IMR-90 (cell line): ENCODE measurements around the gene CDA. TPM values are rescaled to one million over a fixed set of nuclear protein-coding genes. Genes with fewer than 3 reads are reported as not detected.

Experiments
- ATAC-seq: fragments of 200-7000 bp; cut with Tn5 transposase; 2 replicates; pipeline ENCODE4 v1.9.1; 2020; ENCODE audit warnings: low read depth, mild to moderate bottlenecking, moderate library complexity
- BruUV-seq: library from RNA; stranded (reverse); fragments of 400-500 nt; replicated peaks from 2 replicates; lab custom pipeline; 2021; lab: Mats Ljungman, UMichigan
- CTCF ChIA-PET: fragments of 300-600 bp; formaldehyde crosslinking; extraction: SDS; loops from one replicate; lab custom pipeline; 2021; ENCODE audit warnings: antibody characterized with exemption; lab: Yijun Ruan, JAX
- POLR2A ChIA-PET: fragments of 300-600 bp; sonication (Branson Sonifier 250); formaldehyde crosslinking; loops from one replicate; lab custom pipeline; 2022; ENCODE audit warnings: antibody characterized with exemption; ENCODE audit not compliant: unreplicated experiment; lab: Charles Lee
- DNase-seq: peaks from one replicate; pipeline ENCODE4 v3.0.0; 2013
- H2AFZ ChIP-seq: replicated peaks from 2 replicates; pipeline ENCODE3; 2013; ENCODE audit warnings: low read length, mild to moderate bottlenecking; ENCODE audit not compliant: poor library complexity
- H2AK5ac ChIP-seq: 2 replicates; pipeline ENCODE4 v1.6.1; 2013; ENCODE audit warnings: low read depth, low read length, inconsistent platforms
- H2AK9ac ChIP-seq: replicated peaks from 2 replicates; pipeline ENCODE3; 2013; ENCODE audit warnings: mild to moderate bottlenecking, low read depth, low read length, moderate library complexity; ENCODE audit not compliant: poor library complexity
- H2BK120ac ChIP-seq: 2 replicates; pipeline ENCODE4 v1.6.1; 2013; ENCODE audit warnings: low read depth, low read length, inconsistent platforms
- H2BK15ac ChIP-seq: 3 replicates; pipeline ENCODE4 v1.6.1; 2013; ENCODE audit warnings: low read depth, low read length, inconsistent platforms
- H2BK20ac ChIP-seq: 2 replicates; pipeline ENCODE4 v1.6.1; 2013; ENCODE audit warnings: low read depth, mild to moderate bottlenecking, inconsistent platforms, low read length, moderate library complexity
- H2BK5ac ChIP-seq: 2 replicates; pipeline ENCODE4 v1.6.1; 2013; ENCODE audit warnings: mild to moderate bottlenecking, low read depth, low read length, inconsistent platforms; ENCODE audit not compliant: poor library complexity, severe bottlenecking
- H3K14ac ChIP-seq: replicated peaks from 2 replicates; pipeline ENCODE4 v1.6.1; 2013; ENCODE audit warnings: low read depth, low read length, inconsistent platforms
- H3K18ac ChIP-seq: 2 replicates; pipeline ENCODE4 v1.6.1; 2013; ENCODE audit warnings: low read depth, low read length, control low read depth
- H3K23ac ChIP-seq: 2 replicates; pipeline ENCODE4 v1.6.1; 2013; ENCODE audit warnings: low read depth, low read length, inconsistent platforms
- H3K27ac ChIP-seq: 2 replicates; pipeline ENCODE4 v1.5.1; 2013; ENCODE audit warnings: mild to moderate bottlenecking, control low read depth, low read length; ENCODE audit not compliant: insufficient read depth
- H3K27me3 ChIP-seq: 2 replicates; pipeline ENCODE4 v1.6.1; 2013; ENCODE audit warnings: low read length; ENCODE audit not compliant: control insufficient read depth, insufficient read depth
- H3K36me3 ChIP-seq: 2 replicates; pipeline ENCODE4 v1.6.1; 2013; ENCODE audit warnings: low read length, mixed read lengths; ENCODE audit not compliant: control insufficient read depth, insufficient read depth
- H3K4ac ChIP-seq: 2 replicates; pipeline ENCODE4 v1.6.1; 2013; ENCODE audit warnings: low read depth, low read length, inconsistent platforms
- H3K4me1 ChIP-seq: 2 replicates; pipeline ENCODE4 v1.6.1; 2013; ENCODE audit warnings: low read length, mixed read lengths; ENCODE audit not compliant: control insufficient read depth, insufficient read depth
- H3K4me2 ChIP-seq: 2 replicates; pipeline ENCODE4 v1.6.1; 2013; ENCODE audit warnings: low read depth, mild to moderate bottlenecking, control low read depth, low read length, moderate library complexity
- H3K4me3 ChIP-seq: 2 replicates; pipeline ENCODE4 v1.5.1; 2013; ENCODE audit warnings: low read depth, mild to moderate bottlenecking, control low read depth, low read length, moderate library complexity; ENCODE audit not compliant: insufficient read depth
- H3K56ac ChIP-seq: 2 replicates; pipeline ENCODE4 v1.6.1; 2013; ENCODE audit warnings: low read length, inconsistent platforms; ENCODE audit not compliant: insufficient read depth; ENCODE audit errors: extremely low read depth
- H3K79me1 ChIP-seq, 2 experiments: 2 replicates each; pipeline ENCODE4 v1.6.1; 2013; ENCODE audit warnings: low read length in 2 of 2, inconsistent platforms in 1 of 2, low read depth in 1 of 2
- H3K9ac ChIP-seq: 2 replicates; pipeline ENCODE4 v1.6.1; 2013; ENCODE audit warnings: low read depth, low read length, control low read depth
- H3K9me1 ChIP-seq: 2 replicates; pipeline ENCODE4 v1.6.1; 2013; ENCODE audit warnings: low read length, inconsistent platforms; ENCODE audit not compliant: insufficient read depth
- H3K9me3 ChIP-seq: 2 replicates; pipeline ENCODE4 v1.6.1; 2013; ENCODE audit warnings: low read length; ENCODE audit not compliant: control insufficient read depth, insufficient read depth
- H4K20me1 ChIP-seq: 2 replicates; pipeline ENCODE4 v1.6.1; 2013; ENCODE audit warnings: low read length, inconsistent platforms; ENCODE audit not compliant: insufficient read depth
- H4K5ac ChIP-seq: 2 replicates; pipeline ENCODE4 v1.6.1; 2013; ENCODE audit warnings: mild to moderate bottlenecking, low read depth, low read length, control low read depth
- H4K8ac ChIP-seq, 2 experiments: 2 replicates each; pipeline ENCODE4 v1.6.1; 2013; ENCODE audit warnings: low read depth in 2 of 2, low read length in 2 of 2, control low read depth in 1 of 2, inconsistent platforms in 1 of 2
- H4K91ac ChIP-seq: 2 replicates; pipeline ENCODE4 v1.6.1; 2013; ENCODE audit warnings: low read depth, low read length, inconsistent platforms; ENCODE audit not compliant: insufficient read depth
- BHLHE40 ChIP-seq: fragments of 150-350 bp; IDR thresholded peaks from 2 replicates; pipeline ENCODE4 v1.6.1; 2016; ENCODE audit warnings: mild to moderate bottlenecking, low read depth, low read length
- CEBPB ChIP-seq: IDR thresholded peaks from 2 replicates; pipeline ENCODE4 v1.6.1; 2012; ENCODE audit warnings: low read depth, low read length, improper control_type of control experiment
- CHD1 ChIP-seq: IDR thresholded peaks from 2 replicates; pipeline ENCODE4 v1.6.1; 2012; ENCODE audit warnings: low read depth, low read length, improper control_type of control experiment
- FOS ChIP-seq: fragments of 150-350 bp; IDR thresholded peaks from 2 replicates; pipeline ENCODE4 v1.6.1; 2016; ENCODE audit warnings: low read depth, low read length
- MAFK ChIP-seq: IDR thresholded peaks from 2 replicates; pipeline ENCODE4 v1.6.1; 2012; ENCODE audit warnings: low read depth, low read length, improper control_type of control experiment
- POLR2A ChIP-seq: IDR thresholded peaks from 2 replicates; pipeline ENCODE4 v1.6.1; 2012; ENCODE audit warnings: mild to moderate bottlenecking, low read depth, low read length
- SMC3 ChIP-seq: fragments of 150-350 bp; IDR thresholded peaks from 2 replicates; pipeline ENCODE4 v1.6.1; 2016; ENCODE audit warnings: low read depth, mild to moderate bottlenecking, antibody characterized with exemption, low read length, moderate library complexity
- WGBS, 2 experiments: methylation state at CpG; one replicate each; pipeline versions ENCODE4 v1.1.5 to v1.1.7; 2013; ENCODE audit warnings: missing lambda C conversion rate in 2 of 2; ENCODE audit not compliant: insufficient read length in 1 of 2; ENCODE audit errors: extremely low coverage in 2 of 2; 5-methylcytosine and 5-hydroxymethylcytosine counted together
- dilution Hi-C: fragments of 300-500 bp; cut with HindIII; formaldehyde crosslinking; loops from one replicate; pipeline ENCODE4 v1.14.3; 2018; ENCODE audit warnings: low sequenced_read_pairs; ENCODE audit not compliant: unreplicated experiment
- in situ Hi-C: fragments of 300-500 bp; cut with MboI; formaldehyde crosslinking; loops from 3 replicates; pipeline ENCODE4 v1.14.3; 2019; ENCODE audit warnings: low sequenced_read_pairs, inconsistent platforms, mixed read lengths
- intact Hi-C: fragments of 100-400 bp; cut with micrococcal nuclease; formaldehyde crosslinking; loops from 2 replicates; pipeline ENCODE4 v1.10.0; 2022
- polyA plus RNA-seq, 3 experiments: library from polyadenylated mRNA; depleted of rRNA; stranded (reverse); fragments of >200 nt; gene quantifications; 2 replicates each; pipeline ENCODE4 v1.2.3, GENCODE V29; 2012; ENCODE audit warnings: low replicate concordance in 1 of 3
- total RNA-seq: library from RNA; depleted of rRNA; stranded (reverse); fragments of >200 nt; gene quantifications from 2 replicates; pipeline ENCODE4 v1.2.3, GENCODE V29; 2012
- TF ChIP-seq, protein P1 (sequence below): fragments of 150-350 bp; IDR thresholded peaks from 2 replicates; pipeline ENCODE4 v1.6.1; 2017; ENCODE audit warnings: mild to moderate bottlenecking, antibody characterized with exemption, low read length, low read depth
- TF ChIP-seq, protein P2 (sequence below): fragments of 150-350 bp; IDR thresholded peaks from 2 replicates; pipeline ENCODE4 v1.6.1; 2016; ENCODE audit warnings: low read depth, mild to moderate bottlenecking, low read length, moderate library complexity, borderline replicate concordance
- TF ChIP-seq, protein P3 (sequence below): conservative IDR thresholded peaks from 2 replicates; pipeline ENCODE4 v1.5.1; 2012; ENCODE audit warnings: mild to moderate bottlenecking, low read depth, low read length, improper control_type of control experiment

The CDA gene
- total and polyA plus RNA-seq, 2 of the 4 experiments (the other 2 are of a cell fraction), result 0.90 to 9.4 TPM

- TF ChIP-seq, protein P1, sequence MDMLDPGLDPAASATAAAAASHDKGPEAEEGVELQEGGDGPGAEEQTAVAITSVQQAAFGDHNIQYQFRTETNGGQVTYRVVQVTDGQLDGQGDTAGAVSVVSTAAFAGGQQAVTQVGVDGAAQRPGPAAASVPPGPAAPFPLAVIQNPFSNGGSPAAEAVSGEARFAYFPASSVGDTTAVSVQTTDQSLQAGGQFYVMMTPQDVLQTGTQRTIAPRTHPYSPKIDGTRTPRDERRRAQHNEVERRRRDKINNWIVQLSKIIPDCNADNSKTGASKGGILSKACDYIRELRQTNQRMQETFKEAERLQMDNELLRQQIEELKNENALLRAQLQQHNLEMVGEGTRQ, result no peak
Observed at GRCh38 chr1:20625176-20626097, 36.5 kb downstream of the CDA start (continued).

DNA sequence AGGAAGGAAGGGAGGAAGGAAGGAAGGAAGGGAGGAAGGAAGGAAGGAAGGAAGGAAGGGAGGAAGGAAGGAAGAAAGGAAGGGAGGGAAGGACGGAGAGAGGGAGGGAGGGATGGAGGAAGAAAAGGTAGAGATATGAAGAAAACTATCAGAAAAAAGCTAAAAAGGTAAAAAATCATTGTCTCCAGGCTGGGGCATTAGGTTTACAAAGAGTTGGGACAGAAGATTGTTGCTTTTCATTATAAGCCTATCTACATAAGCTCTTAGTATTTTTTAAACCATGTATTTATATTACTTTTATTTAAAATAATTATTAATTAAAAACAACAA, 37.2 kb downstream of the CDA start:
- Histone ChIP-seq H3K9me3 (0 out of 2 replicates have a peak, but pooled peaks cover 2% of the 10 kb centered on the region), H3K23ac (no peak overlapping the region), H3K27me3 (peaks cover 4% of the 10 kb centered on the region), H2AFZ (no peak overlapping the region), H3K4me1 (no peaks in the 10 kb centered on the region), H2BK20ac (no peak overlapping the region), H4K8ac (no peak overlapping the region), H3K18ac (no peak overlapping the region), H2AK5ac (no peak overlapping the region), H4K20me1 (no peaks in the 10 kb centered on the region), H3K4me3 (no peak overlapping the region), H2BK5ac (no peak overlapping the region), H2BK120ac (no peak overlapping the region), H3K4ac (no peak overlapping the region), H3K9ac (no peak overlapping the region), H4K5ac (no peak overlapping the region), H3K14ac (no peak overlapping the region), H3K9me1 (no peaks in the 10 kb centered on the region), H2AK9ac (no peak overlapping the region), H3K4me2 (no peak overlapping the region), H3K36me3 (no peaks in the 10 kb centered on the region), H4K91ac (no peak overlapping the region), H3K79me1 (no peaks in the 10 kb centered on the region), H3K56ac (no peak overlapping the region), H3K27ac (no peak overlapping the region), H2BK15ac (no peak overlapping the region)
- no TSS peak for BruUV-seq
- CTCF ChIA-PET, result no interaction called here
- WGBS, 2 experiments, result 78% methylated on average over 1 of the region's 1 CpG; no CpG with 5 or more reads in 1 of the 2 experiments
- in situ Hi-C loops (loop anchor here (25.0 kb wide), 1 partner anchor 414 kb away; no protein-coding TSS in a partner anchor), dilution Hi-C loops (no loop called here), intact Hi-C loops (no loop called here)
- ATAC-seq (no peak), DNase-seq (no peak)
- TF ChIP-seq MAFK (no peak), CHD1 (no peak), SMC3 (no peak), BHLHE40 (no peak), CEBPB (no peak), POLR2A (no peak), FOS (no peak)
- TF ChIP-seq, protein P2, sequence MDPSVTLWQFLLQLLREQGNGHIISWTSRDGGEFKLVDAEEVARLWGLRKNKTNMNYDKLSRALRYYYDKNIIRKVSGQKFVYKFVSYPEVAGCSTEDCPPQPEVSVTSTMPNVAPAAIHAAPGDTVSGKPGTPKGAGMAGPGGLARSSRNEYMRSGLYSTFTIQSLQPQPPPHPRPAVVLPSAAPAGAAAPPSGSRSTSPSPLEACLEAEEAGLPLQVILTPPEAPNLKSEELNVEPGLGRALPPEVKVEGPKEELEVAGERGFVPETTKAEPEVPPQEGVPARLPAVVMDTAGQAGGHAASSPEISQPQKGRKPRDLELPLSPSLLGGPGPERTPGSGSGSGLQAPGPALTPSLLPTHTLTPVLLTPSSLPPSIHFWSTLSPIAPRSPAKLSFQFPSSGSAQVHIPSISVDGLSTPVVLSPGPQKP, result no peak
- TF ChIP-seq, protein P3, sequence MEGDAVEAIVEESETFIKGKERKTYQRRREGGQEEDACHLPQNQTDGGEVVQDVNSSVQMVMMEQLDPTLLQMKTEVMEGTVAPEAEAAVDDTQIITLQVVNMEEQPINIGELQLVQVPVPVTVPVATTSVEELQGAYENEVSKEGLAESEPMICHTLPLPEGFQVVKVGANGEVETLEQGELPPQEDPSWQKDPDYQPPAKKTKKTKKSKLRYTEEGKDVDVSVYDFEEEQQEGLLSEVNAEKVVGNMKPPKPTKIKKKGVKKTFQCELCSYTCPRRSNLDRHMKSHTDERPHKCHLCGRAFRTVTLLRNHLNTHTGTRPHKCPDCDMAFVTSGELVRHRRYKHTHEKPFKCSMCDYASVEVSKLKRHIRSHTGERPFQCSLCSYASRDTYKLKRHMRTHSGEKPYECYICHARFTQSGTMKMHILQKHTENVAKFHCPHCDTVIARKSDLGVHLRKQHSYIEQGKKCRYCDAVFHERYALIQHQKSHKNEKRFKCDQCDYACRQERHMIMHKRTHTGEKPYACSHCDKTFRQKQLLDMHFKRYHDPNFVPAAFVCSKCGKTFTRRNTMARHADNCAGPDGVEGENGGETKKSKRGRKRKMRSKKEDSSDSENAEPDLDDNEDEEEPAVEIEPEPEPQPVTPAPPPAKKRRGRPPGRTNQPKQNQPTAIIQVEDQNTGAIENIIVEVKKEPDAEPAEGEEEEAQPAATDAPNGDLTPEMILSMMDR, result no peak
- TF ChIP-seq, protein P1, result no peak
- POLR2A ChIA-PET, result no interaction called here
